CD4-positive, alpha-beta T cell (primary cell): ENCODE results near the gene TEX51. TPM values are rescaled to one million over a fixed set of nuclear protein-coding genes. Genes with fewer than 3 reads are reported as not detected.

Experiments used
- ATAC-seq: fragments of 200-7000 bp; cut with Tn5 transposase; one replicate; pipeline ENCODE4 v1.10.0; 2022; ENCODE audit warnings: mild to moderate bottlenecking; ENCODE audit not compliant: poor library complexity
- CTCF ChIA-PET: fragments of 350-600 bp; sonication (Branson Sonifier 250); formaldehyde crosslinking; loops from one replicate; lab custom pipeline; 2021; ENCODE audit warnings: antibody characterized with exemption, inconsistent platforms; lab: Charles Lee
- POLR2A ChIA-PET: fragments of 350-600 bp; sonication (Branson Sonifier 250); formaldehyde crosslinking; loops from one replicate; lab custom pipeline; 2021; ENCODE audit warnings: antibody characterized with exemption, inconsistent platforms; lab: Charles Lee
- DNase-seq, 14 experiments: peaks; one replicate each; pipeline ENCODE4 v3.0.0-alpha.2; 2013 to 2020; ENCODE audit warnings: mixed read lengths in 2 of 14
- H3K27ac ChIP-seq, 2 donors: one replicate each; pipeline versions ENCODE4 v1.5.1 to v1.7.0; 2013; ENCODE audit warnings: low read length in 2 of 2, low read depth in 1 of 2, mild to moderate bottlenecking in 1 of 2
- H3K27me3 ChIP-seq, 2 experiments: 1 replicate in 1 of 2; 2 replicates in 1 of 2; pipeline versions ENCODE4 v1.6.1 to v1.7.0; 2013; ENCODE audit warnings: low read length in 2 of 2, control low read depth in 1 of 2, mild to moderate bottlenecking in 1 of 2, moderate library complexity in 1 of 2; ENCODE audit not compliant: insufficient read depth in 2 of 2, control insufficient read depth in 1 of 2
- H3K36me3 ChIP-seq: one replicate; pipeline ENCODE4 v1.6.1; 2013; ENCODE audit warnings: low read length, control low read depth; ENCODE audit not compliant: insufficient read depth
- H3K4me1 ChIP-seq: one replicate; pipeline ENCODE4 v1.6.1; 2013; ENCODE audit warnings: low read length, control low read depth; ENCODE audit not compliant: insufficient read depth
- H3K4me3 ChIP-seq: one replicate; pipeline ENCODE4 v1.5.1; 2013; ENCODE audit warnings: mild to moderate bottlenecking, low read length, moderate library complexity
- H3K9me3 ChIP-seq, 2 experiments: 1 replicate in 1 of 2; 2 replicates in 1 of 2; pipeline versions ENCODE4 v1.6.1 to v1.7.0; 2013; ENCODE audit warnings: low read length in 2 of 2, mild to moderate bottlenecking in 2 of 2, control low read depth in 1 of 2, moderate library complexity in 1 of 2; ENCODE audit not compliant: control insufficient read depth in 1 of 2, insufficient read depth in 1 of 2
- H3K27ac Mint-ChIP-seq: one replicate; pipeline ENCODE4 v1.8.0; 2020; ENCODE audit warnings: mixed read lengths
- H3K27me3 Mint-ChIP-seq: one replicate; pipeline ENCODE4 v1.8.0; 2021; ENCODE audit warnings: mixed read lengths
- H3K36me3 Mint-ChIP-seq: one replicate; pipeline ENCODE4 v1.8.0; 2021; ENCODE audit warnings: low read depth, mixed read lengths
- H3K4me1 Mint-ChIP-seq: one replicate; pipeline ENCODE4 v1.8.0; 2021; ENCODE audit warnings: low read depth, mixed read lengths
- H3K4me3 Mint-ChIP-seq: one replicate; pipeline ENCODE4 v1.8.0; 2020; ENCODE audit warnings: mild to moderate bottlenecking, mixed read lengths
- H3K9me3 Mint-ChIP-seq: one replicate; pipeline ENCODE4 v1.8.0; 2020; ENCODE audit warnings: mixed read lengths
- intact Hi-C, 2 experiments: fragments of 100-400 bp; cut with DNase I in 1 of 2; cut with micrococcal nuclease in 1 of 2; formaldehyde crosslinking; loops; one replicate each; pipeline versions ENCODE4 v1.15.1 to v1.9.0; 2023 to 2025; cut with DNase I, micrococcal nuclease
- total RNA-seq, 174 experiments: library from RNA in 2 of 174; stranded (reverse) in 2 of 174; gene quantifications; one replicate each; pipeline ENCODE4 v1.2.3 and lab custom pipeline; 2021 to 2026
- TF ChIP-seq, protein P1 (sequence below): fragments of 200-600 bp; IDR thresholded peaks from one replicate; pipeline ENCODE4 v1.8.0; 2022; ENCODE audit warnings: antibody characterized with exemption, mild to moderate bottlenecking

TEX51 gene
- total RNA-seq, 2 experiments from 2014 or later = not detected

- POLR2A ChIA-PET = no interaction called here
- no peaks in the 10 kb centered on the region for H3K4me1 Mint-ChIP-seq
- CTCF ChIA-PET = no interaction called here
- peaks cover 6% of the 10 kb centered on the region for H3K27me3 Mint-ChIP-seq
- no peak overlapping the region for H3K27ac ChIP-seq
- ATAC-seq (no peak), DNase-seq (no peak)
- no peak overlapping the region for H3K4me3 Mint-ChIP-seq
- peaks cover 0 to 3% of the 10 kb centered on the region in 2 experiments for H3K27me3 ChIP-seq
- TF ChIP-seq, protein P1, sequence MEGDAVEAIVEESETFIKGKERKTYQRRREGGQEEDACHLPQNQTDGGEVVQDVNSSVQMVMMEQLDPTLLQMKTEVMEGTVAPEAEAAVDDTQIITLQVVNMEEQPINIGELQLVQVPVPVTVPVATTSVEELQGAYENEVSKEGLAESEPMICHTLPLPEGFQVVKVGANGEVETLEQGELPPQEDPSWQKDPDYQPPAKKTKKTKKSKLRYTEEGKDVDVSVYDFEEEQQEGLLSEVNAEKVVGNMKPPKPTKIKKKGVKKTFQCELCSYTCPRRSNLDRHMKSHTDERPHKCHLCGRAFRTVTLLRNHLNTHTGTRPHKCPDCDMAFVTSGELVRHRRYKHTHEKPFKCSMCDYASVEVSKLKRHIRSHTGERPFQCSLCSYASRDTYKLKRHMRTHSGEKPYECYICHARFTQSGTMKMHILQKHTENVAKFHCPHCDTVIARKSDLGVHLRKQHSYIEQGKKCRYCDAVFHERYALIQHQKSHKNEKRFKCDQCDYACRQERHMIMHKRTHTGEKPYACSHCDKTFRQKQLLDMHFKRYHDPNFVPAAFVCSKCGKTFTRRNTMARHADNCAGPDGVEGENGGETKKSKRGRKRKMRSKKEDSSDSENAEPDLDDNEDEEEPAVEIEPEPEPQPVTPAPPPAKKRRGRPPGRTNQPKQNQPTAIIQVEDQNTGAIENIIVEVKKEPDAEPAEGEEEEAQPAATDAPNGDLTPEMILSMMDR = no peak
- no peak overlapping the region for H3K27ac Mint-ChIP-seq
- intact Hi-C loops = no loop called here
- no peaks in the 10 kb centered on the region for H3K4me1 ChIP-seq
- no peaks in the 10 kb centered on the region for H3K36me3 ChIP-seq
- H3K4me3 ChIP-seq = no peak overlapping the region
- H3K9me3 ChIP-seq = peaks cover 0 to 3% of the 10 kb centered on the region in 2 experiments
- no peaks in the 10 kb centered on the region for H3K36me3 Mint-ChIP-seq
- no peaks in the 10 kb centered on the region for H3K9me3 Mint-ChIP-seq
These were observed 5.5 kb upstream of the TEX51 start for GRCh38 chr2:126893153-126893552.

DNA sequence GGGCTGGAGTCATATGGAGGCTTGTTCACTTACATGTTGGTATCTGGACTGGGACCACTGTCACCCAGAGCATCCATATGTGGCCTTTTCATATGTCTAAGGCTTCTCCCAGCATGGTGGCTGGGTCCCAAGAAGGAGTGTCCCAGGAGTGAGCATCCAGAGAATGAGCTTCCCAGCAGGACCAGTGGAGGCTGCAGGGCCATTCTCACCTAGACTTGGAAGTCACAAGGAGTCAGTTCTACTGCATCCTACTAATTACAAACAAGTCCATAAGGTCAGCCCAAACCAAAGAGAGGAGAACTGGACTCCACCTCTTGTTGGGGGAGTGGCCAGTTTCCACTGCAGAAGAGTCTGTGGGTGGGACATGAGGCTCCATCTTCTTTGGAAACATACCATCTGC lies 5.1 kb upstream of the TEX51 start:
- peaks cover 6% of the 10 kb centered on the region for H3K27me3 Mint-ChIP-seq

GRCh38 chr2:126894082-126894481 lies 4.6 kb upstream of the TEX51 start:
- H3K27me3 ChIP-seq = no peaks in the 10 kb centered on the region
- H3K9me3 Mint-ChIP-seq = no peaks in the 10 kb centered on the region
- no peak overlapping the region for H3K27ac ChIP-seq
- H3K9me3 ChIP-seq = peaks cover 0 to 2% of the 10 kb centered on the region in 2 experiments
- H3K27me3 Mint-ChIP-seq = peaks cover 6% of the 10 kb centered on the region
- H3K4me1 Mint-ChIP-seq = no peaks in the 10 kb centered on the region
- no peaks in the 10 kb centered on the region for H3K36me3 ChIP-seq
- TF ChIP-seq, protein P1 = no peak
- no peak overlapping the region for H3K4me3 ChIP-seq
- H3K36me3 Mint-ChIP-seq = no peaks in the 10 kb centered on the region
- POLR2A ChIA-PET = no interaction called here
- ATAC-seq (no peak), DNase-seq (no peak)
- no peak overlapping the region for H3K4me3 Mint-ChIP-seq
- no peaks in the 10 kb centered on the region for H3K4me1 ChIP-seq
- CTCF ChIA-PET = no interaction called here
- intact Hi-C loops = no loop called here
- H3K27ac Mint-ChIP-seq = no peak overlapping the region

More for the DNA sequence above, 5.1 kb upstream of the TEX51 start:
- no peaks in the 10 kb centered on the region for H3K9me3 Mint-ChIP-seq
- ATAC-seq = no peak
- peaks cover 0 to 3% of the 10 kb centered on the region in 2 experiments for H3K9me3 ChIP-seq
- TF ChIP-seq, protein P1 = no peak
- ChIA-PET CTCF (no interaction called here), POLR2A (no interaction called here)
- no peak overlapping the region for H3K27ac ChIP-seq
- H3K27me3 ChIP-seq = no peaks in the 10 kb centered on the region
- no peaks in the 10 kb centered on the region for H3K4me1 Mint-ChIP-seq
- no peaks in the 10 kb centered on the region for H3K36me3 Mint-ChIP-seq
- H3K4me1 ChIP-seq = no peaks in the 10 kb centered on the region
- no peaks in the 10 kb centered on the region for H3K36me3 ChIP-seq
- H3K27ac Mint-ChIP-seq = no peak overlapping the region
- H3K4me3 ChIP-seq = no peak overlapping the region
- no peak overlapping the region for H3K4me3 Mint-ChIP-seq
- intact Hi-C loops = no loop called here
- DNase-seq = no peak
